Measurements from ENCODE around the gene PIK3C2A. TPM values are rescaled to one million over a fixed set of nuclear protein-coding genes. Genes with fewer than 3 reads are reported as not detected.

PIK3C2A gene
- total and polyA plus RNA-seq, 2 of the 8 experiments (the other 6 are each of a cell fraction or from before 2014, with no cell fraction given), result 20.1 to 127 TPM

DNA sequence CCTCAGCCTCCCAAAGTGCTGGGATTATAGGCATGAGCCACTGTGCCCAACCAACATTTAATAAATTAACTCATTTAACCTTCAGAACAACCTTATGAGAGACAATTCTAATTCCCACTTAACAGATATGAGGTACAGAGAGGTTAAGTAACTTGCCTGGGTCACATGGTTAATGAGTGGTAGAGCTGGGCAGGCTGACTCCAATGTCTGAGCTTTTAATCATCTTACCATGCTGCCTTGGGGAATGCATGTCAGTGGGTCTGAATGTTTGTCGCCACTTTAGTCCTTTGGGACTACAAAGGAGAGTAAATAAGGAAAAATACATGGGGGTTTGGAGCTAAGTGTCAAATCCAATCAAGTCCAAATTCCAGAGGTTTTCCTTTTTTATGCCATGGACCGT lies 11.2 kb upstream of the PIK3C2A start:
- Histone ChIP-seq H4K5ac (ENCODE audit: insufficient read length, low read depth, low read length) (no peak overlapping the region), H3K36me3 (ENCODE audit: control insufficient read depth in 2 of 4, insufficient read depth in 4 of 4, low read length in 3 of 4) (peaks cover 0 to 2% (median 0%) of the 10 kb centered on the region in 4 experiments; a peak in 2 of 8 replicates), H3K18ac (ENCODE audit: extremely low read depth, low read length) (no peak overlapping the region), H3K4ac (replicated peaks; ENCODE audit: insufficient read length, low read depth, low read length) (no peak overlapping the region), H4K91ac (replicated peaks; ENCODE audit: insufficient read length, low read length) (no peak overlapping the region), H3K4me1 (replicated peaks in 1 of 4; ENCODE audit: control insufficient read depth in 3 of 4, insufficient read depth in 4 of 4, low read length in 3 of 4) (no peaks in the 10 kb centered on the region), H3K23me2 (ENCODE audit: low read depth, low read length) (no peaks in the 10 kb centered on the region), H3K4me3 (ENCODE audit: extremely low read depth in 1 of 4, insufficient read depth in 2 of 4, low read depth in 3 of 4, low read length in 4 of 4) (no peak overlapping the region), H3K79me2 (ENCODE audit: control insufficient read depth in 1 of 2, insufficient read depth in 2 of 2, low read length in 2 of 2) (no peaks in the 10 kb centered on the region), H2BK20ac (ENCODE audit: low read length) (no peak overlapping the region), H4K8ac (ENCODE audit: extremely low read depth, insufficient read depth, low read length) (no peak overlapping the region), H2BK120ac (replicated peaks; ENCODE audit: low read depth, low read length) (no peak overlapping the region), H3K9ac (replicated peaks in 1 of 4; ENCODE audit: extremely low read depth in 1 of 4, low read depth in 3 of 4, low read length in 3 of 4) (no peak overlapping the region), H3K23ac (ENCODE audit: insufficient read length) (no peak overlapping the region), H3K27me3 (replicated peaks in 1 of 4; ENCODE audit: control insufficient read depth in 3 of 4, extremely low read depth in 1 of 4, insufficient read depth in 3 of 4, low read length in 3 of 4) (no peaks in the 10 kb centered on the region), H3K56ac (replicated peaks; ENCODE audit: insufficient read length, low read depth, low read length) (no peak overlapping the region), H2BK15ac (ENCODE audit: low read length) (no peak overlapping the region), H2AK5ac (ENCODE audit: low read depth, low read length) (no peak overlapping the region), H3K9me3 (ENCODE audit: insufficient read depth in 2 of 2, low read depth in 1 of 2, low read length in 1 of 2) (peaks cover 4 to 6% of the 10 kb centered on the region in 2 experiments; a peak in 2 of 4 replicates), H3K14ac (ENCODE audit: insufficient read length) (no peak overlapping the region), H2BK12ac (ENCODE audit: low read depth, low read length) (no peak overlapping the region), H3K27ac (ENCODE audit: low read depth, low read length) (no peak overlapping the region), H4K20me1 (replicated peaks in 1 of 2; ENCODE audit: control insufficient read depth in 1 of 2, insufficient read depth in 2 of 2, low read length in 2 of 2) (no peaks in the 10 kb centered on the region), H2BK5ac (ENCODE audit: low read depth, low read length) (no peak overlapping the region), H2AFZ (ENCODE audit: low read length) (no peak overlapping the region), H3K4me2 (ENCODE audit: insufficient read depth in 1 of 2, low read depth in 2 of 2, low read length in 2 of 2) (no peak overlapping the region), H3K79me1 (ENCODE audit: low read depth, low read length) (no peaks in the 10 kb centered on the region)
- DNase-seq (ENCODE audit: low read depth in 1 of 2, low spot score in 2 of 2), result no peak
- no peak for TF ChIP-seq SP4 (IDR thresholded peaks at IDR 0.05; ENCODE audit: low read length)
- no peak for FAIRE-seq
- CTCF ChIA-PET (ENCODE audit: partially characterized antibody), result interaction anchor here (1.2 to 1.5 kb wide), 5 partner anchors 11 to 309 kb away, joined by 3 to 8 read pairs (median 4); no protein-coding TSS in a partner anchor
- POLR2A ChIA-PET (ENCODE audit: partially characterized antibody), result no interaction called here
- 94% methylated on average over 2 of the region's 2 CpGs; no CpG with 5 or more reads in 1 of the 2 experiments for WGBS, 2 experiments (ENCODE audit: extremely low coverage in 1 of 2, insufficient coverage in 1 of 2, insufficient read length in 1 of 2, insufficient replicate concordance in 2 of 2, low coverage in 1 of 2, low lambda C conversion rate in 2 of 2, missing lambda C conversion rate in 1 of 2)

Measured in H1 (cell line).